ENCODE results near the gene RPH3AL.

RPH3AL gene

DNA sequence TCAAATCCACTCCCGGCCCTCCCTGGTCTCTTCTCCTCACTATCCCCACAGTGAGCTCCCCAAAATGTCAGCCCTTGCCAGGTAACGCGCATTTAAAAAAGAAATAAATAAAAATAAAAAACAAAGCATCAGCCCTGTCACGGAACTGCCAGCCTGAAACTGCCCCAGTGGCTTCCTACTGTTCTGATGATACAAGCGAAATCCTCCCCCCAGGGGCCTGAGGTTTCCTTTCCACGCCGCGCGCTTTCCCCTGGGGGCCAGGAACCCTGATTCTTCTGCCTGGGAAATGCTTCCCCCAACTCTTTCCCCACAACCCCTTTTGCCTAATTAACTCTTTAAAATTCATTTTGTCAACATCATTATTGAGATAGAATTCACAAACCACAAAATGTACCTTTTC, 12.2 kb upstream of the RPH3AL start:
- Histone ChIP-seq H3K27me3 (replicated peaks) (no peaks in the 10 kb centered on the region), H3K27ac (no peak overlapping the region), H3K36me3 (replicated peaks) (no peaks in the 10 kb centered on the region), H3K4me3 (ENCODE audit: low read depth, low read length) (no peak overlapping the region)
- TF ChIP-seq, protein P1, sequence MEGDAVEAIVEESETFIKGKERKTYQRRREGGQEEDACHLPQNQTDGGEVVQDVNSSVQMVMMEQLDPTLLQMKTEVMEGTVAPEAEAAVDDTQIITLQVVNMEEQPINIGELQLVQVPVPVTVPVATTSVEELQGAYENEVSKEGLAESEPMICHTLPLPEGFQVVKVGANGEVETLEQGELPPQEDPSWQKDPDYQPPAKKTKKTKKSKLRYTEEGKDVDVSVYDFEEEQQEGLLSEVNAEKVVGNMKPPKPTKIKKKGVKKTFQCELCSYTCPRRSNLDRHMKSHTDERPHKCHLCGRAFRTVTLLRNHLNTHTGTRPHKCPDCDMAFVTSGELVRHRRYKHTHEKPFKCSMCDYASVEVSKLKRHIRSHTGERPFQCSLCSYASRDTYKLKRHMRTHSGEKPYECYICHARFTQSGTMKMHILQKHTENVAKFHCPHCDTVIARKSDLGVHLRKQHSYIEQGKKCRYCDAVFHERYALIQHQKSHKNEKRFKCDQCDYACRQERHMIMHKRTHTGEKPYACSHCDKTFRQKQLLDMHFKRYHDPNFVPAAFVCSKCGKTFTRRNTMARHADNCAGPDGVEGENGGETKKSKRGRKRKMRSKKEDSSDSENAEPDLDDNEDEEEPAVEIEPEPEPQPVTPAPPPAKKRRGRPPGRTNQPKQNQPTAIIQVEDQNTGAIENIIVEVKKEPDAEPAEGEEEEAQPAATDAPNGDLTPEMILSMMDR (IDR thresholded peaks at IDR 0.05; ENCODE audit: low read depth, low read length, missing control alignments): no peak
- DNase-seq: no peak
- in situ Hi-C loops (cut with HindIII; ENCODE audit: low pct_ligation_motif_present, low sequenced_read_pairs): no loop called here

DNA sequence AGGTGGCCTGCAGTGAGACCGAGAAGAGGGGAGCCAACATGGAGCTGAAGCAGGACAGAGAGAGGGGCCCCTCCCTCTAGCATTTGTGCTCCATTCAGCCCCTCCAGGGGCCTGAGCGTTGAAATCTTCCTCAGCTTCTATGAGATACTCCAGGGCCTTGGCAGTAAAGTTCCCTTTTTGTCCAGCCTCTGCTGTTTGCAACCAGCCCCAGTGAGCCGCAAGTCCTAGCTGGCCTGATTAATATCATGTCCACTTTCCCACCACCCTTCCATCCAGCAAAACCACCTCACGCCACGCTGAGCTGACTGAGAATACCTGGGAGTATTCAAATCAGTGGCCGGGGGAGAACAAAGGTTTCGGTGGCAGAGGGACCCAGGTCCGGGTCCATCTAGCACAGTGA, 11.7 kb upstream of the RPH3AL start:
- TF ChIP-seq, protein P1 (IDR thresholded peaks at IDR 0.05; ENCODE audit: low read depth, low read length, missing control alignments): no peak
- in situ Hi-C loops (cut with HindIII; ENCODE audit: low pct_ligation_motif_present, low sequenced_read_pairs): no loop called here

DNA sequence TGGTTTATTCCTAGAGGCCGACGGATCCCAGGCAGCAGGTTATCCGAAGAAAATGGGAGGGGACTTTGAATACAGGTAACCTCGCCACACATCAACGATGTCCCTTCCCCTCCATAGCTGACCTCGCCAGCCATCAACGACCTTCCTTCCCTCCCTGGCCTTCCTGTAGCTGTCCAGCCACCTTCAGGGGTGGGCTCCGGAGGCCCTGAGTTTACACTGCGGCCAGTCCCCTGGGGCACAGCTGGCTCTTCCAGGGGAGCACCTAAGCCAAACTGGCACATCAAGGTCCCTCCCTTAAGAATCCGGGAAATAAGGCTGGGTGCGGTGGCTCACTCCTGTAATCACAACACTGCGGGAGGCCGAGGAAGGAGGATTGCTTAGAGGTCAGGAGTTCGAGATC, 10.1 kb upstream of the RPH3AL start:
- in situ Hi-C loops (cut with HindIII; ENCODE audit: low pct_ligation_motif_present, low sequenced_read_pairs): no loop called here
- no peaks in the 10 kb centered on the region for H3K27me3 ChIP-seq (replicated peaks)
- H3K4me3 ChIP-seq (ENCODE audit: low read depth, low read length): no peak overlapping the region
- H3K36me3 ChIP-seq (replicated peaks): no peaks in the 10 kb centered on the region
- TF ChIP-seq, protein P1 (IDR thresholded peaks at IDR 0.05; ENCODE audit: low read depth, low read length, missing control alignments): no peak
- no peak for DNase-seq
- no peak overlapping the region for H3K27ac ChIP-seq

More for the DNA sequence above, 11.7 kb upstream of the RPH3AL start:
- no peak overlapping the region for H3K4me3 ChIP-seq (ENCODE audit: low read depth, low read length)
- no peaks in the 10 kb centered on the region for H3K27me3 ChIP-seq (replicated peaks)
- DNase-seq: no peak
- H3K27ac ChIP-seq: no peak overlapping the region
- no peaks in the 10 kb centered on the region for H3K36me3 ChIP-seq (replicated peaks)

DNA sequence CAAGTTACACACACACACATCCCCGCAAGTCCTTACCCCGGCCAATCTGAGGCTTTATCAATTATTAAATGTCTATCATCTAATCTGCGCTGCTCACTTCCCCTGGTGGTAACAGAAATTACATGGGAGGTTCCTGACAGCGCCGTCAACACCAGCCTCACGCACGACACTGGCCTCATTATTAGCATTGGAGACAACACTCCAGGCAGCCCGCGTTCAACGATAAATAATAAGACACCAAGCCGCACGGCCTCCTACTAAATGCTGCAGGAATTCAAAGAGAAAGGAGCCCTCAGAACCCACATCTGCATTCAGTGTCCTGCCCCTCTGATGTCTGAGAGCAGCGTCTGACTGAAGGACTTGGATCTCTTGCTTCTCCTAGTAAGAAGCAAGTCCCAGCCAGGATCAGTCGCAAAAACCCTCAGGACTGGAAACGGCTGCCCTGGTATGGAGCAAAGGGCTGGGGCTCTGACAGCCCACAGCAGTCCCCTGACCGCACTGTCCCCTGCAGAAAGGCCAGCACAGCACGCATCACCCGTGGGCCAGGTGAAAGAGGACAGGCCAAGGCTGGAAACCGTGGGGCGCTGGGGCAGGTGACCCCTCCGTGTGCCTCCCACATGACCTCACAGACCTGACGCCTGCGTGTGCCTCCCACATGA, 7.6 kb upstream of the RPH3AL start:
- H3K4me3 ChIP-seq (ENCODE audit: low read depth, low read length): no peak overlapping the region
- DNase-seq: no peak
- no peak overlapping the region for H3K27ac ChIP-seq
- TF ChIP-seq, protein P1 (IDR thresholded peaks at IDR 0.05; ENCODE audit: low read depth, low read length, missing control alignments): peak; percentile 12
- H3K27me3 ChIP-seq (replicated peaks): no peaks in the 10 kb centered on the region
- H3K36me3 ChIP-seq (replicated peaks): no peaks in the 10 kb centered on the region
- in situ Hi-C loops (cut with HindIII; ENCODE audit: low pct_ligation_motif_present, low sequenced_read_pairs): no loop called here

DNA sequence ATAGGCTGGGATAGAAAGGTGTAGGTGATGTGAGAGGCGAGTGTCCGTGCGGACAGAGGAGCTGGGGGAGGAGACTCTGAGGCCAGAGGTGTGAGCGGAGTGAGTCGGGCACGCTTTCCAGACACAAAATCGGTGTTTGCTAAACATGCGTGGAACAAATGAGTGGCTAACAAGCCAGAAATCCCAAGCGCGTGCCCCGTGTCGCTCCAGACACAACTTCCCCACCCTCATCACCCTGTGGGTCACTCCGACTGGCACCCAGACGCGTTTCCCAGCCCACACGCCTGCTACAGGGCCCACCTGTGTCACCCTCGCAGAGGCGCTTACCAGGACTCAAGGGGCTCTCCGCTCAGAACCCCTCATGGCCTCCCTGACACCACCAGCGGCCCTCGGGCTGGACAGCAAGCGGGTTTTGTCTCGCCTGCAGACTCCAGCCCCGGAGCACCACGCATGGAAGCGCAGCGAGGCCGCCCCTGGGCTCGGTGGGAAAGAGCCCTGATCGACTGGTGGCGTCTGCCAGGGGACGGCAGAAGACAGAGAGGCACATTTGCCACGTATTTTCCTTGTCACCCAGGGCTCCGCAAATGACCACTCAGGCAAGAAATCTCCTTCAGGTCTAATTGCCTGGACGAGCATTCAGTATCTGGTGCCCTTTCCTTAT, 6.0 kb upstream of the RPH3AL start:
- H3K27me3 ChIP-seq (replicated peaks): no peaks in the 10 kb centered on the region
- in situ Hi-C loops (cut with HindIII; ENCODE audit: low pct_ligation_motif_present, low sequenced_read_pairs): no loop called here
- no peak overlapping the region for H3K27ac ChIP-seq
- H3K36me3 ChIP-seq (replicated peaks): no peaks in the 10 kb centered on the region
- TF ChIP-seq, protein P1 (IDR thresholded peaks at IDR 0.05; ENCODE audit: low read depth, low read length, missing control alignments): no peak
- H3K4me3 ChIP-seq (ENCODE audit: low read depth, low read length): no peak overlapping the region
- DNase-seq: no peak

All from brain microvascular endothelial cell (primary cell).